Mammary epithelial cell (primary cell): ENCODE data around the gene RPS6KA2.

Experiments
- EZH2 ChIP-seq: IDR thresholded peaks from 2 replicates; pipeline ENCODE4 v1.6.1; 2012; ENCODE audit warnings: low read length, inconsistent platforms, borderline replicate concordance
- TF ChIP-seq, protein P1 (sequence below), 2 donors: IDR thresholded peaks in 1 of 2; conservative IDR thresholded peaks in 1 of 2; 2 replicates each; pipeline ENCODE4 v1.5.1; 2011 to 2012; ENCODE audit warnings: inconsistent platforms in 2 of 2, low read length in 2 of 2, mild to moderate bottlenecking in 2 of 2, control low read depth in 1 of 2, low read depth in 1 of 2; ENCODE audit not compliant: insufficient read depth in 1 of 2; ENCODE audit errors: extremely low read depth in 1 of 2

DNA sequence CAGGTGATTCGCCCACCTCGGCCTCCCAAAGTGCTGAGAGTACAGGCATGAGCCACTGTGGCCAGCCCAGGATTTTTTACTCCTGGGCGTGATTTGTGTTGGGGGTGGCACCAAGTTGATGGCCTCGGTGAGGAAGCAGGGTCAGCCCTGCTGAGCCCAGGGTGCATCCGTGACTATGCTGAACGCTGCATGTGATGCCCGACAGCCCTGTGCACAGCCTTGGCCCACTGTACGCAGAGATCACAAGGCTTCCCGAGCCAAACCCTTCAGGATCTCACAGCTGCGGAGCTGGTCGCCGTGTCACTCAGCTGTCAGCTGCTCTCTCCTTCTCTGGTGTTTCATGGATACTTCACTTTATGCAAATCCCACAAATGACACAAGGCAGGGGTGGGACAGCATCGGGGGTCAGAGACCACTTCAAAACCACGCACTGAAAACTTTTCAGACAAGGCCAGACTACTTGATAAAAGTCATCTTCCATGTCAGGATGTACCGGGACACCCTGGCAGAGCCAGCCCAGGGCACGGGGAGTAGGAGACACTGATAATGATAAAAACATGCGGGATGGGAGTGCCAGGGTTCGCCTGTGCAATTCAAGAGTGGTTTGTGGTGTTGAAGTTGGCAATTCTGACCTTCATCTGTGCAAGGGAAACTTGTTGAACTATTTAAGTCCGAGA, 31.2 kb upstream of the RPS6KA2 start:
- TF ChIP-seq, protein P1, sequence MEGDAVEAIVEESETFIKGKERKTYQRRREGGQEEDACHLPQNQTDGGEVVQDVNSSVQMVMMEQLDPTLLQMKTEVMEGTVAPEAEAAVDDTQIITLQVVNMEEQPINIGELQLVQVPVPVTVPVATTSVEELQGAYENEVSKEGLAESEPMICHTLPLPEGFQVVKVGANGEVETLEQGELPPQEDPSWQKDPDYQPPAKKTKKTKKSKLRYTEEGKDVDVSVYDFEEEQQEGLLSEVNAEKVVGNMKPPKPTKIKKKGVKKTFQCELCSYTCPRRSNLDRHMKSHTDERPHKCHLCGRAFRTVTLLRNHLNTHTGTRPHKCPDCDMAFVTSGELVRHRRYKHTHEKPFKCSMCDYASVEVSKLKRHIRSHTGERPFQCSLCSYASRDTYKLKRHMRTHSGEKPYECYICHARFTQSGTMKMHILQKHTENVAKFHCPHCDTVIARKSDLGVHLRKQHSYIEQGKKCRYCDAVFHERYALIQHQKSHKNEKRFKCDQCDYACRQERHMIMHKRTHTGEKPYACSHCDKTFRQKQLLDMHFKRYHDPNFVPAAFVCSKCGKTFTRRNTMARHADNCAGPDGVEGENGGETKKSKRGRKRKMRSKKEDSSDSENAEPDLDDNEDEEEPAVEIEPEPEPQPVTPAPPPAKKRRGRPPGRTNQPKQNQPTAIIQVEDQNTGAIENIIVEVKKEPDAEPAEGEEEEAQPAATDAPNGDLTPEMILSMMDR (conservative IDR thresholded peaks at IDR 0.05 in 1 of 2, IDR thresholded peaks at IDR 0.05 in 1 of 2; ENCODE audit: extremely low read depth in 1 of 2, insufficient read depth in 1 of 2, low read depth in 1 of 2, low read length in 2 of 2): no peak
- no peak for TF ChIP-seq EZH2
